Kidney (tissue), 14 donors: ENCODE measurements around the gene RTP5. TPM values are rescaled to one million over a fixed set of nuclear protein-coding genes. Genes with fewer than 3 reads are reported as not detected.

Source experiments
- DNase-seq, 5 donors: peaks; one replicate each; pipeline ENCODE4 v3.0.0-alpha.2; 2013 to 2020
- FAIRE-seq: peaks from 2 replicates; lab custom pipeline; 2012; peaks lifted over from hg19 to GRCh38; lab: Jason Lieb, UNC
- H3K27ac ChIP-seq, 2 donors: one replicate each; pipeline ENCODE4 v1.7.0; 2013; ENCODE audit warnings: low read depth in 2 of 2, low read length in 2 of 2, inconsistent platforms in 1 of 2
- H3K27me3 ChIP-seq: one replicate; pipeline ENCODE4 v1.7.1; 2013; ENCODE audit warnings: low read length, inconsistent platforms; ENCODE audit not compliant: control insufficient read depth, insufficient read depth
- H3K36me3 ChIP-seq, 3 donors: one replicate each; pipeline versions ENCODE4 v1.7.0 to v1.7.1; 2013; ENCODE audit warnings: low read length in 3 of 3, control low read depth in 1 of 3, inconsistent platforms in 1 of 3; ENCODE audit not compliant: insufficient read depth in 3 of 3, control insufficient read depth in 2 of 3
- H3K4me1 ChIP-seq, 3 donors: one replicate each; pipeline versions ENCODE4 v1.7.0 to v1.7.1; 2013; ENCODE audit warnings: low read length in 3 of 3, inconsistent platforms in 1 of 3, low read depth in 1 of 3; ENCODE audit not compliant: control insufficient read depth in 2 of 3, insufficient read depth in 2 of 3
- H3K4me3 ChIP-seq, 3 donors: one replicate each; pipeline versions ENCODE4 v1.7.0 to v1.8.1; 2013; ENCODE audit warnings: low read length in 3 of 3, control low read depth in 1 of 3, inconsistent platforms in 1 of 3
- H3K9ac ChIP-seq, 3 donors: one replicate each; pipeline versions ENCODE4 v1.7.0 to v1.7.1; 2013; ENCODE audit warnings: low read length in 3 of 3, control low read depth in 1 of 3, inconsistent platforms in 1 of 3
- H3K9me3 ChIP-seq, 3 donors: one replicate each; pipeline versions ENCODE4 v1.7.0 to v1.7.1; 2013; ENCODE audit warnings: low read length in 3 of 3, control low read depth in 1 of 3, inconsistent platforms in 1 of 3; ENCODE audit not compliant: control insufficient read depth in 2 of 3, insufficient read depth in 1 of 3
- intact Hi-C: fragments of 100-400 bp; cut with DNase I; formaldehyde crosslinking; loops from one replicate; pipeline ENCODE4 v1.11.1; 2022
- polyA plus RNA-seq: library from polyadenylated mRNA; stranded (reverse); fragments of 350-450 nt; fragmentation: Illumina TruSeq; extraction: RNeasy Lipid Tissue Mini Kit (QIAGEN cat#74804); gene quantifications from one replicate; pipeline ENCODE4 v1.2.3, GENCODE V29; 2014; ENCODE audit warnings: low read depth, low replicate concordance; ENCODE audit not compliant: insufficient read depth
- total RNA-seq: library from RNA; stranded (reverse); fragmentation: NEBNext Ultra II Directional; extraction: Animal tissue kit (Norgen Biotek cat#: 25700); gene quantifications from one replicate; pipeline ENCODE4 v1.2.1, GENCODE V29; 2021
- TF ChIP-seq, protein P1 (sequence below): IDR thresholded peaks from 3 replicates; pipeline ENCODE4 v1.5.1; 2012; ENCODE audit warnings: mild to moderate bottlenecking, moderate library complexity, borderline replicate concordance; ENCODE audit not compliant: insufficient read depth; ENCODE audit errors: extremely low read depth
- donor health status: control.
- donor health status: control.
- donor health status: control.
- donor health status: control.
- donor health status: control.
- donor health status: DM: yes; HTN: yes; CAD: no.
- donor health status: Normal renal cell carcinoma (clear cell type).

Gene RTP5
- total and polyA plus RNA-seq, 2 donors from 2014 or later: 0.13 TPM; not detected in 1

GRCh38 chr2:241836292-241836691 lies 33.2 kb upstream of the RTP5 start:
- FAIRE-seq: no peak
- TF ChIP-seq, protein P1, sequence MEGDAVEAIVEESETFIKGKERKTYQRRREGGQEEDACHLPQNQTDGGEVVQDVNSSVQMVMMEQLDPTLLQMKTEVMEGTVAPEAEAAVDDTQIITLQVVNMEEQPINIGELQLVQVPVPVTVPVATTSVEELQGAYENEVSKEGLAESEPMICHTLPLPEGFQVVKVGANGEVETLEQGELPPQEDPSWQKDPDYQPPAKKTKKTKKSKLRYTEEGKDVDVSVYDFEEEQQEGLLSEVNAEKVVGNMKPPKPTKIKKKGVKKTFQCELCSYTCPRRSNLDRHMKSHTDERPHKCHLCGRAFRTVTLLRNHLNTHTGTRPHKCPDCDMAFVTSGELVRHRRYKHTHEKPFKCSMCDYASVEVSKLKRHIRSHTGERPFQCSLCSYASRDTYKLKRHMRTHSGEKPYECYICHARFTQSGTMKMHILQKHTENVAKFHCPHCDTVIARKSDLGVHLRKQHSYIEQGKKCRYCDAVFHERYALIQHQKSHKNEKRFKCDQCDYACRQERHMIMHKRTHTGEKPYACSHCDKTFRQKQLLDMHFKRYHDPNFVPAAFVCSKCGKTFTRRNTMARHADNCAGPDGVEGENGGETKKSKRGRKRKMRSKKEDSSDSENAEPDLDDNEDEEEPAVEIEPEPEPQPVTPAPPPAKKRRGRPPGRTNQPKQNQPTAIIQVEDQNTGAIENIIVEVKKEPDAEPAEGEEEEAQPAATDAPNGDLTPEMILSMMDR: no peak

GRCh38 chr2:241837197-241837965 lies 32.1 kb upstream of the RTP5 start:
- Histone ChIP-seq H3K4me1 (no peaks in the 10 kb centered on the region), H3K27me3 (no peaks in the 10 kb centered on the region), H3K9ac (no peak overlapping the region), H3K9me3 (no peaks in the 10 kb centered on the region), H3K4me3 (no peak overlapping the region), H3K27ac (no peak overlapping the region), H3K36me3 (no peaks in the 10 kb centered on the region)
- TF ChIP-seq, protein P1: no peak
- intact Hi-C loops: no loop called here
- FAIRE-seq (no peak), DNase-seq (no peak)

More at GRCh38 chr2:241836292-241836691, 33.2 kb upstream of the RTP5 start:
- H3K4me1 ChIP-seq: no peaks in the 10 kb centered on the region
- H3K9me3 ChIP-seq: no peaks in the 10 kb centered on the region
- no peak overlapping the region for H3K27ac ChIP-seq
- H3K36me3 ChIP-seq: no peaks in the 10 kb centered on the region
- no peaks in the 10 kb centered on the region for H3K27me3 ChIP-seq
- H3K4me3 ChIP-seq: no peak overlapping the region
- no peak overlapping the region for H3K9ac ChIP-seq
- DNase-seq: no peak
- intact Hi-C loops: no loop called here

DNA sequence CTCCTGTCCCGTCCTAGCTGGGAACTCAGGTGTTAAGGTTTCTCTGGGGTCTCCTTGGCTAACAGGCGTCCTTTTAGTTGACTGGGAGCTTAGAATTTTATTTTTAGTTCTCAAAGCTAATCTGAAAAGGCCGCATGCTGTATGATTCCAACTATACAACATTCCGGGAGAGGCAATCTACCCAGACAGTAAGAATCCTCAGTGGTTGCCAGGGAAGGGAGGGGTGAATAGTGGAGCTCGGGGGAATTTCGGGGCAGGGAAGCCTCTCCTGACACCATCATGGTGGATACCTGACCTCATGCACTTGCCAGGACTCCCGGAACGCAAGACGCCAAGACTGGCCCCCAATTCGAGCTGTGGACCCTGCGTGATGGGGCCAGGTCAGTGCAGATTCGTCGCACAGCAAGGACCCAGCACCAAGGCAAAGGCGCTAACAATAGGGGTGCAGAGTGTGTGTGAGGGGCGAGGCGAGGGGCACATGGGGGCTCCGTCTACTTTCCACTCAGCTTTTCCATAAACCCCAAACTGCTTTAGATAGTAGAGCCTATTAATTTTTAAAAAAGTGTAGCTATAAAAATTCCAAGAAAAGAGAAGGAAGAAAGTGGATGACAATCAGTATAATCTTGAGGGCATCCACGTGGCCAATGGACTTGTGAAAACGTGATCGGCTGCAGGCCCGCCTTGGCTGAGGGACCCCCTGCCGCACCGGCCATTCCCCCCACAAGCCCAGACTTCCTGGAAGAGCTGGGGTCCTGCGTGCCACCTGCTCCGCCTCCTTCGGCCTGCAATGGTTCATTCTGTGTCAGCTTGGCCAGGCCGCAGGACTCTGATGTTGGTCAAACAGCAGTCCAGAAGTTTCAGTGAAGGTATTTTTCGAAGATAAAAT lies 28.1 kb upstream of the RTP5 start:
- DNase-seq (no peak), FAIRE-seq (no peak)
- intact Hi-C loops: no loop called here

More for the DNA sequence above, 28.1 kb upstream of the RTP5 start:
- H3K36me3 ChIP-seq: no peaks in the 10 kb centered on the region
- H3K9me3 ChIP-seq: no peaks in the 10 kb centered on the region
- H3K9ac ChIP-seq: no peak overlapping the region
- H3K4me1 ChIP-seq: peaks cover 0 to 8% (median 0%) of the 10 kb centered on the region in 3 donors
- no peak overlapping the region for H3K4me3 ChIP-seq
- TF ChIP-seq, protein P1: no peak
- H3K27me3 ChIP-seq: no peaks in the 10 kb centered on the region
- no peak overlapping the region for H3K27ac ChIP-seq
